SK-N-MC (cell line): ENCODE results near the gene FOXF1.

Experiments used
- DNase-seq: peaks from one replicate; pipeline ENCODE4 v3.0.0-alpha.2; 2011; ENCODE audit warnings: low read depth, low spot score
- H3K27ac ChIP-seq: fragments of 200-600 bp; sonication (generic); 2 replicates; pipeline ENCODE4 v1.5.1; 2016; ENCODE audit warnings: mixed run types
- H3K36me3 ChIP-seq: fragments of 200-600 bp; sonication (generic); 2 replicates; pipeline ENCODE4 v1.6.1; 2017; ENCODE audit warnings: antibody characterized with exemption, low read length, mixed read lengths; ENCODE audit not compliant: insufficient read depth
- H3K4me3 ChIP-seq: fragments of 200-600 bp; sonication (generic); 2 replicates; pipeline ENCODE4 v1.5.1; 2016
- H3K9ac ChIP-seq: fragments of 200-600 bp; sonication (generic); 2 replicates; pipeline ENCODE4 v1.8.0; 2017; ENCODE audit warnings: mixed run types, mixed read lengths; ENCODE audit not compliant: insufficient read length
- H3K9me3 ChIP-seq: fragments of 200-600 bp; sonication (generic); 2 replicates; pipeline ENCODE4 v1.6.1; 2017; ENCODE audit warnings: low read depth, mild to moderate bottlenecking, antibody characterized with exemption, low read length, moderate library complexity, mixed read lengths
- EZH2 ChIP-seq: fragments of 200-600 bp; sonication (generic); IDR thresholded peaks from one replicate; pipeline ENCODE4 v1.6.1; 2017; ENCODE audit warnings: antibody characterized with exemption
- FOXP2 ChIP-seq: optimal IDR thresholded peaks from 2 replicates; pipeline ENCODE3; 2011; ENCODE audit warnings: mild to moderate bottlenecking, moderate library complexity; ENCODE audit not compliant: insufficient read depth; ENCODE audit errors: extremely low read length, control extremely low read depth
- POLR2AphosphoS5 ChIP-seq: IDR thresholded peaks from 2 replicates; pipeline ENCODE4 v1.6.1; 2012; ENCODE audit warnings: mild to moderate bottlenecking, low read depth, low read length, borderline replicate concordance

FOXF1 gene

GRCh38 chr16:86524029-86524428 is 13.7 kb downstream of the FOXF1 start:
- no peak overlapping the region for H3K4me3 ChIP-seq
- DNase-seq: no peak
- no peaks in the 10 kb centered on the region for H3K36me3 ChIP-seq
- H3K9me3 ChIP-seq: no peaks in the 10 kb centered on the region
- no peak overlapping the region for H3K9ac ChIP-seq
- no peak overlapping the region for H3K27ac ChIP-seq
- TF ChIP-seq POLR2AphosphoS5: no peak
- TF ChIP-seq EZH2: no peak
- no peak for TF ChIP-seq FOXP2

GRCh38 chr16:86525696-86526095 is 15.4 kb downstream of the FOXF1 start:
- no peak overlapping the region for H3K9ac ChIP-seq
- DNase-seq: no peak
- no peaks in the 10 kb centered on the region for H3K9me3 ChIP-seq
- H3K27ac ChIP-seq: no peak overlapping the region
- TF ChIP-seq POLR2AphosphoS5 (no peak), EZH2 (no peak), FOXP2 (no peak)
- no peak overlapping the region for H3K4me3 ChIP-seq
- no peaks in the 10 kb centered on the region for H3K36me3 ChIP-seq

GRCh38 chr16:86527366-86527765 is 17.0 kb downstream of the FOXF1 start:
- Histone ChIP-seq H3K36me3 (no peaks in the 10 kb centered on the region), H3K9ac (no peak overlapping the region), H3K27ac (no peak overlapping the region), H3K4me3 (no peak overlapping the region), H3K9me3 (no peaks in the 10 kb centered on the region)
- no peak for TF ChIP-seq EZH2
- no peak for TF ChIP-seq FOXP2
- no peak for TF ChIP-seq POLR2AphosphoS5
- no peak for DNase-seq

GRCh38 chr16:86528061-86528929 is 18.0 kb downstream of the FOXF1 start:
- no peak overlapping the region for H3K9ac ChIP-seq
- TF ChIP-seq POLR2AphosphoS5: no peak
- TF ChIP-seq EZH2: no peak
- TF ChIP-seq FOXP2: no peak
- DNase-seq: no peak
- H3K36me3 ChIP-seq: no peaks in the 10 kb centered on the region
- H3K9me3 ChIP-seq: no peaks in the 10 kb centered on the region
- H3K27ac ChIP-seq: no peak overlapping the region
- H3K4me3 ChIP-seq: no peak overlapping the region

- no peaks in the 10 kb centered on the region for H3K36me3 ChIP-seq
- TF ChIP-seq POLR2AphosphoS5 (no peak), FOXP2 (no peak), EZH2 (no peak)
- H3K9ac ChIP-seq: no peak overlapping the region
- no peak overlapping the region for H3K27ac ChIP-seq
- H3K4me3 ChIP-seq: no peak overlapping the region
- DNase-seq: no peak
- H3K9me3 ChIP-seq: no peaks in the 10 kb centered on the region
Observed at GRCh38 chr16:86529160-86529559, 18.8 kb downstream of the FOXF1 start.

- Histone ChIP-seq H3K36me3 (no peaks in the 10 kb centered on the region), H3K9ac (no peak overlapping the region), H3K27ac (no peak overlapping the region), H3K9me3 (no peaks in the 10 kb centered on the region), H3K4me3 (no peak overlapping the region)
- no peak for DNase-seq
- TF ChIP-seq EZH2 (no peak), FOXP2 (no peak), POLR2AphosphoS5 (no peak)
Observed at GRCh38 chr16:86530251-86531190, 20.2 kb downstream of the FOXF1 start.

GRCh38 chr16:86531191-86531545 is 20.8 kb downstream of the FOXF1 start:
- no peak overlapping the region for H3K4me3 ChIP-seq
- no peaks in the 10 kb centered on the region for H3K36me3 ChIP-seq
- H3K9ac ChIP-seq: no peak overlapping the region
- no peak for DNase-seq
- H3K27ac ChIP-seq: no peak overlapping the region
- TF ChIP-seq EZH2 (no peak), POLR2AphosphoS5 (no peak), FOXP2 (no peak)
- H3K9me3 ChIP-seq: no peaks in the 10 kb centered on the region

GRCh38 chr16:86531641-86532525 is 21.6 kb downstream of the FOXF1 start:
- no peak for TF ChIP-seq POLR2AphosphoS5
- TF ChIP-seq EZH2: no peak
- no peak for TF ChIP-seq FOXP2
- DNase-seq: no peak
- no peaks in the 10 kb centered on the region for H3K9me3 ChIP-seq
- H3K9ac ChIP-seq: no peak overlapping the region
- H3K36me3 ChIP-seq: no peaks in the 10 kb centered on the region
- no peak overlapping the region for H3K27ac ChIP-seq
- H3K4me3 ChIP-seq: no peak overlapping the region
